Ovary (tissue), 9 donors: ENCODE measurements around the gene EPN1. TPM values are rescaled to one million over a fixed set of nuclear protein-coding genes. Genes with fewer than 3 reads are reported as not detected.

Source experiments
- DNase-seq, 5 donors: peaks; one replicate each; pipeline ENCODE4 v3.0.0-alpha.2; 2019 to 2020
- H3K27ac ChIP-seq, 2 donors: fragments of 200-600 bp; one replicate each; pipeline versions ENCODE4 v1.5.1 to v1.8.0; 2019 to 2022
- H3K27me3 ChIP-seq: fragments of 200-600 bp; one replicate; pipeline ENCODE4 v1.8.0; 2022
- H3K36me3 ChIP-seq: fragments of 200-600 bp; sonication (generic); one replicate; pipeline ENCODE4 v1.5.1; 2019
- H3K4me1 ChIP-seq: one replicate; pipeline ENCODE4 v1.8.1; 2013; ENCODE audit warnings: mild to moderate bottlenecking, moderate library complexity; ENCODE audit not compliant: insufficient read depth
- H3K4me3 ChIP-seq: fragments of 200-600 bp; sonication (generic); one replicate; pipeline ENCODE4 v1.5.1; 2017
- H3K9me3 ChIP-seq, 2 donors: fragments of 200-600 bp in 1 of 2; sonication (generic) in 1 of 2; one replicate each; pipeline versions ENCODE4 v1.5.1 to v1.8.1; 2013 to 2019; ENCODE audit warnings: mild to moderate bottlenecking in 1 of 2, moderate library complexity in 1 of 2
- EP300 ChIP-seq: sonication (generic); formaldehyde crosslinking; IDR thresholded peaks from one replicate; pipeline ENCODE4 v1.6.1; 2017; ENCODE audit warnings: antibody characterized with exemption
- POLR2A ChIP-seq: fragments of 450-650 bp; IDR thresholded peaks from one replicate; pipeline ENCODE4 v1.6.1; 2017; ENCODE audit warnings: antibody characterized with exemption, mild to moderate bottlenecking, moderate library complexity
- WGBS, 3 donors: extraction: QIAGEN DNeasy Blood & Tissue Kit in 1 of 3; methylation state at CpG; one replicate each; pipeline versions ENCODE4 v1.1.5 to v1.1.7; 2013 to 2017; 5-methylcytosine and 5-hydroxymethylcytosine counted together
- intact Hi-C, 4 donors: fragments of 100-400 bp; cut with DNase I; formaldehyde crosslinking; loops; one replicate each; pipeline versions ENCODE4 v1.11.0 to v1.15.1; 2022 to 2023
- polyA plus RNA-seq, 2 donors: library from polyadenylated mRNA; stranded (reverse); fragments of 200-250 nt in 1 of 2; fragments of 350-450 nt in 1 of 2; fragmentation: Illumina TruSeq in 1 of 2; extraction: RNeasy Lipid Tissue Mini Kit (QIAGEN cat#74804) in 1 of 2; gene quantifications; one replicate each; pipeline ENCODE4 v1.2.3, GENCODE V29; 2013 to 2014
- total RNA-seq, 7 donors: library from RNA; depleted of rRNA in 2 of 7; stranded (reverse); fragments of >200 nt in 2 of 7; fragmentation: NEBNext Ultra II Directional in 3 of 7; extraction: Animal tissue kit (Norgen Biotek cat#: 25700) in 3 of 7; gene quantifications; one replicate each; pipeline versions ENCODE4 v1.1.0 to v1.2.4, GENCODE V29; 2016 to 2023
- TF ChIP-seq, protein P1 (sequence below), 3 donors: fragments of 450-650 bp in 2 of 3; fragments of 200-600 bp in 1 of 3; IDR thresholded peaks; one replicate each; pipeline versions ENCODE4 v1.5.1 to v1.8.0; 2016 to 2022; ENCODE audit warnings: antibody characterized with exemption in 3 of 3, mild to moderate bottlenecking in 1 of 3
- donor health status: DM: no; HTN: no; CAD: no; lungs with moderate emphysema.
- donor health status: DM: no; HTN: no; CAD: no.
- donor health status: Bipolar disorder and iron deficiency.
- donor health status: DM: yes; HTN: yes; CAD: no.
- donor health status: DM: no; HTN: no; CAD: no.
- donor health status: DM: yes; HTN: yes; CAD: no.

The EPN1 gene
- total and polyA plus RNA-seq, 9 donors, result 11.0 to 187 (median 116) TPM

- DNase-seq, result no peak
- Histone ChIP-seq H3K9me3 (no peaks in the 10 kb centered on the region), H3K36me3 (no peaks in the 10 kb centered on the region), H3K4me3 (no peak overlapping the region), H3K4me1 (peaks cover 10% of the 10 kb centered on the region), H3K27me3 (no peaks in the 10 kb centered on the region), H3K27ac (no peak overlapping the region)
- TF ChIP-seq POLR2A (no peak), EP300 (no peak)
- TF ChIP-seq, protein P1, sequence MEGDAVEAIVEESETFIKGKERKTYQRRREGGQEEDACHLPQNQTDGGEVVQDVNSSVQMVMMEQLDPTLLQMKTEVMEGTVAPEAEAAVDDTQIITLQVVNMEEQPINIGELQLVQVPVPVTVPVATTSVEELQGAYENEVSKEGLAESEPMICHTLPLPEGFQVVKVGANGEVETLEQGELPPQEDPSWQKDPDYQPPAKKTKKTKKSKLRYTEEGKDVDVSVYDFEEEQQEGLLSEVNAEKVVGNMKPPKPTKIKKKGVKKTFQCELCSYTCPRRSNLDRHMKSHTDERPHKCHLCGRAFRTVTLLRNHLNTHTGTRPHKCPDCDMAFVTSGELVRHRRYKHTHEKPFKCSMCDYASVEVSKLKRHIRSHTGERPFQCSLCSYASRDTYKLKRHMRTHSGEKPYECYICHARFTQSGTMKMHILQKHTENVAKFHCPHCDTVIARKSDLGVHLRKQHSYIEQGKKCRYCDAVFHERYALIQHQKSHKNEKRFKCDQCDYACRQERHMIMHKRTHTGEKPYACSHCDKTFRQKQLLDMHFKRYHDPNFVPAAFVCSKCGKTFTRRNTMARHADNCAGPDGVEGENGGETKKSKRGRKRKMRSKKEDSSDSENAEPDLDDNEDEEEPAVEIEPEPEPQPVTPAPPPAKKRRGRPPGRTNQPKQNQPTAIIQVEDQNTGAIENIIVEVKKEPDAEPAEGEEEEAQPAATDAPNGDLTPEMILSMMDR (IDR thresholded peaks at IDR 0.05), result no peak
- intact Hi-C loops, result loop anchor here in 2 of 4 donors (5.0 to 10.0 kb wide), 2 partner anchors 117 to 519 kb away; partner anchors contain the start of gene PPP1R12C (in 1 of the 2)
- WGBS, 3 donors, result 71 to 79% (median 72%) methylated on average over 8 of the region's 8 CpGs
These were observed 41.2 kb upstream of the EPN1 start for GRCh38 chr19:55633861-55634260.

DNA sequence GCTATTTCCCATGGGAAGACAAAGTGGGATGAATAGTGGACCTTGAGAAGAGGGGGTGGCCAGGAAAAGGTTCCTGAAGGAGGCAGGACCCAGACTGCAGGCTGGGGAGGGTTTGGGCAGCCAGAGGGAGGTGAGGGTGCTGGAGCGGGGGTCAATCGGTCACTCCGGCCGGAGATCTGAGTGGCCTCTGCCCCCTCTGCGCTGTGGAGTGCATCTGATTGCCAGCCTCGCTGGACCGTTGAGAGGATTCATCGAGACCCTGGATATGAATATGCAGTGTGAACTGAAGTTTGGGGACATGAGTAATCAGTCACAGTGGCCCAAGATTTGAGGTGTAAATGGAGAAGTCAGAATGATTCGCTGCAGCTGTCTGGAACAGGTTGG is 39.7 kb upstream of the EPN1 start:
- peak overlapping the region; percentile 91 to 98 for H3K27ac ChIP-seq
- DNase-seq, result peak in 3 of 5 donors; percentile 43 to 55 (median 47)
- H3K27me3 ChIP-seq, result no peaks in the 10 kb centered on the region
- peaks cover 13% of the 10 kb centered on the region for H3K4me1 ChIP-seq
- H3K4me3 ChIP-seq, result peak overlapping the region; percentile 63
- WGBS, 3 donors, result 4 to 7% (median 5%) methylated on average over 9 of the region's 9 CpGs
- no peaks in the 10 kb centered on the region for H3K36me3 ChIP-seq
- no peak for TF ChIP-seq EP300
- TF ChIP-seq, protein P1 (IDR thresholded peaks at IDR 0.05), result no peak
- TF ChIP-seq POLR2A, result no peak
- no peaks in the 10 kb centered on the region for H3K9me3 ChIP-seq
- intact Hi-C loops, result loop anchor here in 1 of 4 donors (10.0 kb wide), 1 partner anchor 521 kb away; the partner anchor contains the start of gene PPP1R12C

DNA sequence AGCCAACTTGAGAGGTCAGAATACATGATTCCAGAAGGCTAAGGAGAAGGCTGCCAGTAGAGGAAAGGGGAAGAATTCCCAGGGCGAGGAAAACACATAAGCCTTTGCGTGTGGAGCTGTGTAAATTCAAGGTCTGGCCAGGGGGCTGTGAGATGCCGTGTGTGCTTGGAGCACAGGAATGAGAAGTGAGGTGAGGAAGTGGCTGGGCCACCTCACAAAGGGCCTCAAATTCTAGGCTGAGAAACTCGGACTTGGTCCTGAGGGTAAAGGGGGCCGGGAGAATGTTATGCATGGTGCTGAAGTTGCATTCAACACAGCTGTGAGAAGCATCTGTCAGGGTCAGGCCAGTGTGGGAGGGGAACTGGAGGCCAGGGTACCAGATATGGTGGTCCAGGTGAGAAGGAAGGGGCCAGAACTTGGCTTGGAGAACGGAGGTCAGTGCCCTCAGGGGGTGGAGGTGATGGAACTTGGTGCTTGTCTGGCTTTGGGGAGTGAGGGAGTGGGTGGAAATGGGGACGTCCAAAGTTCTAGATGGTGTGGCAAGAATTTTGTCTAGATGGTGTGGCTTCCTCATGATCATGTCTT is 39.1 kb upstream of the EPN1 start:
- Histone ChIP-seq H3K4me3 (peak overlapping the region; percentile 63), H3K36me3 (no peaks in the 10 kb centered on the region), H3K4me1 (peaks cover 13% of the 10 kb centered on the region), H3K27ac (peak overlapping the region; percentile 91 to 98), H3K9me3 (no peaks in the 10 kb centered on the region), H3K27me3 (no peaks in the 10 kb centered on the region)
- WGBS, 3 donors, result 46 to 64% (median 55%) methylated on average over 7 of the region's 7 CpGs
- TF ChIP-seq POLR2A (no peak), EP300 (no peak)
- TF ChIP-seq, protein P1 (IDR thresholded peaks at IDR 0.05), result no peak
- intact Hi-C loops, result loop anchor here in 1 of 4 donors (10.0 kb wide), 1 partner anchor 521 kb away; the partner anchor contains the start of gene PPP1R12C
- DNase-seq, result peak in 1 of 5 donors; percentile 42

DNA sequence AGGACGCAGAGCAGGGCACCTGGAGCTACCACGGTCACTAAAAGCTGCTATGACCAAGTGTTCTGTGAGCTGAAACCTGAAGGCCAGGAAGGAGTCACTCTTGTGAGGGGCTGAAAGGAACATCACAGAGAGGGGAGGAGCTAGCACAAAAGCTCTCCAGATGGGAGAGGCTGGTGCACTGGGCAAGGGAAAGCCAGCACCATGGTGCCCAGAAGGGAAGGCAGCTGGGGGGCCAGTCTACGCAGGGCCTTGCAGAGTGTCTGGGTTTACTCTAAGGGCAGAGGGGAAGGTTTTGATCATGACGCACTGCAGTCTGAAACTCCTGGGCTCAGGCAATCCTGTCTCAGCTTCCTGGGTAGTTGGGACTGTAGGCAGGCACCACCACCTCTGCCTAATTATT is 38.3 kb upstream of the EPN1 start:
- TF ChIP-seq, protein P1 (IDR thresholded peaks at IDR 0.05), result no peak
- TF ChIP-seq POLR2A, result no peak
- TF ChIP-seq EP300, result no peak

More for the DNA sequence above, 38.3 kb upstream of the EPN1 start:
- peaks cover 13% of the 10 kb centered on the region for H3K4me1 ChIP-seq
- H3K27me3 ChIP-seq, result no peaks in the 10 kb centered on the region
- H3K27ac ChIP-seq, result no peak overlapping the region
- no peaks in the 10 kb centered on the region for H3K9me3 ChIP-seq
- DNase-seq, result no peak
- 74 to 82% (median 78%) methylated on average over 4 of the region's 4 CpGs for WGBS, 3 donors
- intact Hi-C loops, result loop anchor here in 1 of 4 donors (10.0 kb wide), 1 partner anchor 522 kb away; the partner anchor contains the start of gene PPP1R12C
- no peaks in the 10 kb centered on the region for H3K36me3 ChIP-seq
- H3K4me3 ChIP-seq, result no peak overlapping the region
